ENCODE results near the gene CDK6.

The CDK6 gene

GRCh38 chr7:92682903-92683539, 153.4 kb downstream of the CDK6 start:
- no peak for TF ChIP-seq CTCF (IDR thresholded peaks at IDR 0.05; ENCODE audit: low read depth, low read length, missing control alignments)

GRCh38 chr7:92682330-92682729, 154.0 kb downstream of the CDK6 start:
- TF ChIP-seq CTCF (IDR thresholded peaks at IDR 0.05; ENCODE audit: low read depth, low read length, missing control alignments) = no peak
- DNase-seq (ENCODE audit: low read depth) = no peak
- no peak overlapping the region for H3K4me3 ChIP-seq (ENCODE audit: low read depth, low read length)

More at GRCh38 chr7:92682903-92683539, 153.4 kb downstream of the CDK6 start:
- H3K4me3 ChIP-seq (ENCODE audit: low read depth, low read length) = no peak overlapping the region
- no peak for DNase-seq (ENCODE audit: low read depth)

GRCh38 chr7:92681633-92682032, 154.7 kb downstream of the CDK6 start:
- DNase-seq (ENCODE audit: low read depth) = no peak
- H3K4me3 ChIP-seq (ENCODE audit: low read depth, low read length) = no peak overlapping the region
- TF ChIP-seq CTCF (IDR thresholded peaks at IDR 0.05; ENCODE audit: low read depth, low read length, missing control alignments) = no peak

DNA sequence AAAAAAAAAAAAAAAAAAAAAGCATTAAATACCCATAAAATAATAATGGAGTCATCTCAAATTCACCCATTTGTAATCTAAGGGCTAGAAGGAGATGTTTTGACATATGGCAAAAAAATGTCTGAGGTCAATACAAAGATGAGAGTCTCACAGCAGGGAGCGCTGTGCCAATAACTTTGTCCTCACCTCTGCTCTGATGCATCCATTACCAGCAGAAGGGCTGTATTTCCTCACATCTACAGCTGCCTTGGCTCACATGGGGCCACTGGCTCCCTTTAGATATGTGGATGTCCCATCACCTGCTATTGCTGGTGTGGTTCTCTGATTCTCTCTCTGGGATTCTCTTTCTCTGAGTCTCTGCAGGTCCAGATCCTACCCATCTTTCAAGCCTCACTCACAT, 155.9 kb downstream of the CDK6 start:
- no peak overlapping the region for H3K4me3 ChIP-seq (ENCODE audit: low read depth, low read length)
- TF ChIP-seq CTCF (IDR thresholded peaks at IDR 0.05; ENCODE audit: low read depth, low read length, missing control alignments) = no peak
- no peak for DNase-seq (ENCODE audit: low read depth)

- DNase-seq (ENCODE audit: low read depth) = no peak
- no peak overlapping the region for H3K4me3 ChIP-seq (ENCODE audit: low read depth, low read length)
- no peak for TF ChIP-seq CTCF (IDR thresholded peaks at IDR 0.05; ENCODE audit: low read depth, low read length, missing control alignments)
These were observed 158.0 kb downstream of the CDK6 start for GRCh38 chr7:92678291-92678920.

- DNase-seq (ENCODE audit: low read depth) = no peak
- no peak overlapping the region for H3K4me3 ChIP-seq (ENCODE audit: low read depth, low read length)
- TF ChIP-seq CTCF (IDR thresholded peaks at IDR 0.05; ENCODE audit: low read depth, low read length, missing control alignments) = no peak
These were observed 162.0 kb downstream of the CDK6 start for GRCh38 chr7:92674379-92674778.
